Uterine smooth muscle cell (primary cell): ENCODE measurements around the gene PIK3CA. TPM values are rescaled to one million over a fixed set of nuclear protein-coding genes. Genes with fewer than 3 reads are reported as not detected.

Source experiments
- total RNA-seq: library from RNA; depleted of rRNA; stranded (reverse); fragments of >200 nt; gene quantifications from 2 replicates; pipeline ENCODE4 v1.2.3, GENCODE V29; 2014

The PIK3CA gene
- 42.8 and 46.5 TPM in 2 replicates for total RNA-seq

GRCh38 chr3:179147873-179148615, at the start of gene PIK3CA:
Gene PIK3CA (plus strand): TSS chr3:179148357. CDS start chr3:179198826, 50,469 bp downstream.

DNA sequence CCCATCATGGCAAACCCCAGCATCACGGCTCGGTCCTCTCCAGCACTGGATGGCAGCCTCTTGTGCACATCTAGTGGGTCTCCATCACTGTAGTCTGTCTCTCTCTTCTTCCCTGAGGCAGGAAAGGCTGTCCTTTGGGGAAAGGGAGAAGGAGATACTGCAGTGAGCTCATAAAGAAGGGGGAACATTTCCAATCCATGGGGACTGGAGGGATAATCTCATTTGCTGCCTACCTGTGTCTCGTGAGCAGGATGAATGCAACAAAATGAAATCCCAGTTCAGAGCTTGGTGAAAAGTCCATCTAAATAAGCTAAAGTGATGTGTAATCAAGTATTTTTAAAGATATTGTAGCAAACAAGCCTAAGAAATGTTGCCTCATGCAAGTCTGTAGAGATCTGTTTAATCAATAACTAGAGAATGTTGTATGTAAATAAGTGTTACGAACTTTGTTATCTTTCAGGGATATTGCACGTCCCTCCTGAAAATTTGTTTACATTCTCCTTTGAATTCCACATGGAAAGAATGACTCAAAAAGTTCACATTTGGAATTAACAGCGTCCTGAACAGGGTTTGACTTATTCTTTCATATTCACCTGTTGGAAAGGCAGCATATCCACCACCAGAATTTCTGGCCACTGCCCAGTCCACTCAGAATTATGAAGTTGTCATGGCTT, 102.8 kb downstream of the PIK3CA start, which contains the start of gene KCNMB3:
TSS of gene KCNMB3 (minus strand) at position 312 of the 674 bp plus-strand sequence. CDS start at position 188, 124 bp downstream.

Other genes starting within 250 kb of the PIK3CA start
- gene ZMAT3, start 76.5 kb upstream of the PIK3CA start, total RNA-seq, result 14.3 and 31.7 TPM in 2 replicates
- gene KCNMB3, start 102.8 kb downstream of the PIK3CA start, total RNA-seq, result 1.2 and 1.5 TPM in 2 replicates
- gene ZNF639, start 174.7 kb downstream of the PIK3CA start, total RNA-seq, result 55.7 and 56.6 TPM in 2 replicates
- gene MFN1, start 199.4 kb downstream of the PIK3CA start, total RNA-seq, result 58.2 and 62.9 TPM in 2 replicates